Subcutaneous abdominal adipose tissue (tissue), 5 donors: ENCODE results near the gene MMADHC.

Source experiments
- H3K27ac ChIP-seq: one replicate; pipeline ENCODE4 v1.7.0; 2013; ENCODE audit warnings: low read depth, mild to moderate bottlenecking, inconsistent platforms, low read length, moderate library complexity
- H3K27me3 ChIP-seq, 5 donors: one replicate each; pipeline ENCODE4 v1.7.0; 2013; ENCODE audit warnings: low read length in 5 of 5, inconsistent platforms in 1 of 5; ENCODE audit not compliant: control insufficient read depth in 5 of 5, insufficient read depth in 4 of 5
- H3K36me3 ChIP-seq, 5 donors: one replicate each; pipeline ENCODE4 v1.7.0; 2013; ENCODE audit warnings: low read length in 5 of 5; ENCODE audit not compliant: control insufficient read depth in 5 of 5, insufficient read depth in 5 of 5
- H3K4me1 ChIP-seq, 5 donors: one replicate each; pipeline ENCODE4 v1.7.0; 2013; ENCODE audit warnings: low read length in 5 of 5, mild to moderate bottlenecking in 3 of 5, moderate library complexity in 1 of 5; ENCODE audit not compliant: control insufficient read depth in 5 of 5, insufficient read depth in 5 of 5
- H3K4me3 ChIP-seq, 5 donors: one replicate each; pipeline ENCODE4 v1.7.0; 2013; ENCODE audit warnings: low read length in 5 of 5, low read depth in 1 of 5
- H3K9ac ChIP-seq, 5 donors: one replicate each; pipeline ENCODE4 v1.7.0; 2013; ENCODE audit warnings: low read length in 5 of 5, mild to moderate bottlenecking in 4 of 5, moderate library complexity in 3 of 5
- H3K9me3 ChIP-seq, 5 donors: one replicate each; pipeline ENCODE4 v1.7.0; 2013; ENCODE audit warnings: low read length in 5 of 5; ENCODE audit not compliant: control insufficient read depth in 5 of 5
- donor health status: healthy.
- donor health status: healthy.
- donor health status: healthy.
- donor health status: healthy.
- donor health status: healthy.

Gene MMADHC

DNA sequence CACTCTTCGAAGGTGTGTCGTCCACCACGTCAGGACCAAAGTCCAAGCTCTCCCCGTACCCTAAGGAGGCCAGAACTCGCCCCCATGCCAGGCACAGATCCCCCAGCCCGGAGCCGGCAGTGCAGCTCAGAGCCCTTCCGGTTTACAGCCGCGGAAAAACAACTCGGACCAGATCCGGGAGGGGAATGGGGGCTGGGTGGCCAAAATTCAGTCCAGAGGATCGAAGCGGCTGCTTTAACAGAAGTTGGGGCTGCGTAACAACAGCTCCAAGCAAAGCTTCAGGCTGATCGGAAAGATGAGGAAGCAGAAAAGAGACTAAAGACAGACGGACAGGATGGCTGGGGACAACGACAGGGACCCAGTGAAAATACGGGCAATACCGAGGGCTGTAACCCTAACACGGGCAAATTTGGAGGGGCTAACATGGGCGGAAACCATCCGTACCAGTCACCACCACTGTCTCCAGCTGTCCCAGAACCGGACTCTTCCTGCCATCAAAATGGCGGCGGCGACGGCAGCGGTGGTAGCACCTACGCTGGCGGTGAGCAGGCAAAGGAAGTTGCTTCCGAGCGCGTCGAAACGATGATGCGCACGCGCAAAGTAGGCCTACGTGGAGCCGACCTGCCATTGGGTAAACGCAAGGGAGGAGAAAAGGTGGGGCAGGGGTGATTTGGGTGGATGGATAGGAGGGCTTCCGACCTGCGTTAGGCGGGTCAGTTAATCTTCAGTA lies at the start of gene MMADHC:
MMADHC (minus strand) TSS at position 556 of the 730 bp plus-strand sequence. CDS start 678 bp downstream, outside the sequence.
- H3K4me3 ChIP-seq, result peak within 1 kb of the TSS; percentile 94 to 100 (median 97)
- H3K4me1 ChIP-seq, result peaks cover 0 to 27% (median 22%) of the 10 kb centered on the region in 5 donors
- peak within 1 kb of the TSS; percentile 85 to 99 (median 95) for H3K9ac ChIP-seq
- H3K27me3 ChIP-seq, result no peaks in the 10 kb centered on the region
- H3K9me3 ChIP-seq, result no peaks in the 10 kb centered on the region
- H3K36me3 ChIP-seq, result peaks cover 0 to 9% (median 0%) of the 10 kb centered on the region in 5 donors
- peak within 1 kb of the TSS; percentile 91 for H3K27ac ChIP-seq

- no peaks in the 10 kb centered on the region for H3K36me3 ChIP-seq
- no peak overlapping the region for H3K4me3 ChIP-seq
- H3K4me1 ChIP-seq, result peaks cover 0 to 2% (median 0%) of the 10 kb centered on the region in 5 donors
- no peaks in the 10 kb centered on the region for H3K27me3 ChIP-seq
- H3K27ac ChIP-seq, result no peak overlapping the region
- H3K9ac ChIP-seq, result no peak overlapping the region
- no peaks in the 10 kb centered on the region for H3K9me3 ChIP-seq
These were observed 46.5 kb upstream of the MMADHC start for GRCh38 chr2:149634103-149634502.

DNA sequence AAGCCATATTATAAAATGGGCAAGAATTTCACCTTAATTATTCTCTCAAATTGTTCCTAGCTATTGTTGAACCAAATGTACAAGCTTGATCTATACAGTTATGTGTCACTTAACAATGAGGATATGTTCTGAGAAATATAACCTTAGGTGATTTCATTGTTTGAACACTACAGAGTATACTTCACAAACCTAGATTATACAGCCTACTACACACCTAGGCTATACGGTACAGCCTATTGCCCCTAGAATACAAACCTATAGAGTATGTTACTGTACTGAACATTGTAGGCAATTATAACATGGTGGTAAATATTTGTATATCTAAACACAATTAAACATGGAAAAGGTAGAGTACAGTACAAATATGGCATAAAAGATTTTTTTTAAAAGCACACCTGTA lies 42.9 kb upstream of the MMADHC start:
- Histone ChIP-seq H3K36me3 (no peaks in the 10 kb centered on the region), H3K9ac (no peak overlapping the region), H3K4me1 (peaks cover 0 to 7% (median 2%) of the 10 kb centered on the region in 5 donors), H3K27ac (no peak overlapping the region), H3K27me3 (no peaks in the 10 kb centered on the region), H3K9me3 (no peaks in the 10 kb centered on the region), H3K4me3 (no peak overlapping the region)

GRCh38 chr2:149629026-149629425 lies 41.5 kb upstream of the MMADHC start:
- H3K36me3 ChIP-seq, result no peaks in the 10 kb centered on the region
- H3K9ac ChIP-seq, result no peak overlapping the region
- H3K27me3 ChIP-seq, result no peaks in the 10 kb centered on the region
- peaks cover 0 to 7% (median 2%) of the 10 kb centered on the region in 5 donors for H3K4me1 ChIP-seq
- H3K4me3 ChIP-seq, result no peak overlapping the region
- no peaks in the 10 kb centered on the region for H3K9me3 ChIP-seq
- H3K27ac ChIP-seq, result no peak overlapping the region

DNA sequence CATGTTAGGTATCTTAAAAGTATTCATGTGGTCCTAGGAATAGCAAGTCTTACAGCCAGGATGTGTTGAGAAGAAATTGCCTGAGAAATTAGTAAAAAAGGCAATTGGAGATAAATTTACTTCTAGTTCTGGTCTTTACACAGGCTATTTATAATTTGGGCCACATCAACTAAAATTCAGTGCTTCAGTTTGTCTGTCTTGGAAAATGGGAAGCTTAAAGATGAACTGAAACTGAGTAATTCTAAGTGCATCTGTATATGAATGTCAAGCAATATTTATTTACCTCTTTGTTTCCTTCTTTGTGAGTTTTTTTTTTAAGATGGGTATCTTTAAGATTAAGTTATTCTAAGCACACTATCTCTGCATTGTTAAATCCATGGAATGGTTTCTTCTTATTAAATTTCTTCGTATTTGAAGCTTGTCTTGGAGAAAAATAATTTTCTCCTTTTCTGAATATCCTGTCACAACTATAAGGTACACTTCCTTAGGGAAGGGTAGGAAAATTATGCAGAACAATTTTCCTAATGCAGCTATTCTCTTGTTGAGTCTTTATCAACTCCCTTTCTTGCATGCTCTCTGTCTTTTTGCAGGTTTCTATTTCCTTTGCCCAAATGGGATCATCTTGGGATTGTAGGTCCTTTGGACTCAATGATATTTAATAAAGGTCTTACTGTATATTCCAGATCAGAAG lies 39.7 kb upstream of the MMADHC start:
- Histone ChIP-seq H3K4me3 (no peak overlapping the region), H3K27ac (no peak overlapping the region), H3K9me3 (no peaks in the 10 kb centered on the region), H3K9ac (no peak overlapping the region), H3K36me3 (no peaks in the 10 kb centered on the region), H3K27me3 (no peaks in the 10 kb centered on the region), H3K4me1 (peaks cover 0 to 7% (median 2%) of the 10 kb centered on the region in 5 donors)

GRCh38 chr2:149625671-149626070 lies 38.1 kb upstream of the MMADHC start:
- no peak overlapping the region for H3K27ac ChIP-seq
- H3K4me3 ChIP-seq, result no peak overlapping the region
- no peaks in the 10 kb centered on the region for H3K36me3 ChIP-seq
- H3K9me3 ChIP-seq, result no peaks in the 10 kb centered on the region
- H3K9ac ChIP-seq, result no peak overlapping the region
- no peaks in the 10 kb centered on the region for H3K27me3 ChIP-seq
- H3K4me1 ChIP-seq, result peaks cover 0 to 7% (median 2%) of the 10 kb centered on the region in 5 donors

DNA sequence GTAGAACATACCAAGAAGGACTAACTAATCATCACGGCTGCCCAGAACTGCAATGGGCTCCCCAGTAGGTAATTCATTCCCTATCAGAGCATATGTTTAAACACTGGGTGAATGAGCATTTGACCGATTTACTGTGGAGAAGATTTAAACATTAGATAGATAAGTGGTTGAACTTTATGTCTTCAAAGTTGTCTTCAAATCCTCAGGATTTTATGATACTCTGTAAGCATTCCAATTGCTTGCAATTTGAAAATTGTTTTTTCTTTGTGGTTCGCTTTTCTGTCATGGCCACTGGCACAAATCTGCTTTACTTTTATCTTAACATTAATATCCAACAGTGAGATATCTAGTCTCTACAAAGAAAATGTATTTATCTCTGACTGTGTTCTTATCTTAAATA lies 37.7 kb upstream of the MMADHC start:
- H3K4me1 ChIP-seq, result peaks cover 0 to 7% (median 2%) of the 10 kb centered on the region in 5 donors
- no peak overlapping the region for H3K4me3 ChIP-seq
- H3K9ac ChIP-seq, result no peak overlapping the region
- no peaks in the 10 kb centered on the region for H3K9me3 ChIP-seq
- no peaks in the 10 kb centered on the region for H3K27me3 ChIP-seq
- no peak overlapping the region for H3K27ac ChIP-seq
- no peaks in the 10 kb centered on the region for H3K36me3 ChIP-seq

- H3K27me3 ChIP-seq, result no peaks in the 10 kb centered on the region
- no peak overlapping the region for H3K9ac ChIP-seq
- H3K4me3 ChIP-seq, result no peak overlapping the region
These were observed 34.8 kb upstream of the MMADHC start for GRCh38 chr2:149622343-149622742.

GRCh38 chr2:149617476-149617875 lies 29.9 kb upstream of the MMADHC start:
- no peaks in the 10 kb centered on the region for H3K27me3 ChIP-seq
- H3K36me3 ChIP-seq, result no peaks in the 10 kb centered on the region
- H3K4me3 ChIP-seq, result no peak overlapping the region
- peaks cover 0 to 20% (median 8%) of the 10 kb centered on the region in 5 donors for H3K4me1 ChIP-seq
- no peak overlapping the region for H3K27ac ChIP-seq
- H3K9ac ChIP-seq, result no peak overlapping the region
- no peaks in the 10 kb centered on the region for H3K9me3 ChIP-seq

More at GRCh38 chr2:149622343-149622742, 34.8 kb upstream of the MMADHC start:
- Histone ChIP-seq H3K4me1 (peaks cover 0 to 9% (median 2%) of the 10 kb centered on the region in 5 donors), H3K27ac (no peak overlapping the region), H3K9me3 (no peaks in the 10 kb centered on the region), H3K36me3 (no peaks in the 10 kb centered on the region)
